HepG2 (cell line): ENCODE results near the gene NPC2. TPM values are rescaled to one million over a fixed set of nuclear protein-coding genes. Genes with fewer than 3 reads are reported as not detected.

Experiments used
- ATAC-seq: fragments of 200-7000 bp; cut with Tn5 transposase; 3 replicates; pipeline ENCODE4 v1.9.1; 2020; ENCODE audit warnings: mild to moderate bottlenecking, moderate library complexity
- BruUV-seq: library from RNA; stranded (reverse); fragments of 400-500 nt; replicated peaks from 2 replicates; lab custom pipeline; 2021; lab: Mats Ljungman, UMichigan
- CTCF ChIA-PET: fragments of 300-600 bp; formaldehyde crosslinking; extraction: SDS; loops from one replicate; lab custom pipeline; 2021; ENCODE audit warnings: low total read pairs, inconsistent platforms, low intra/inter-chr PET ratio; lab: Yijun Ruan, JAX
- POLR2A ChIA-PET: fragments of 350-600 bp; sonication (Branson Sonifier 250); formaldehyde crosslinking; loops from one replicate; lab custom pipeline; 2020; ENCODE audit warnings: antibody characterized with exemption, inconsistent platforms; lab: Yijun Ruan, JAX
- DNase-seq: peaks from one replicate; pipeline ENCODE4 v3.0.0-alpha.2; 2015; ENCODE audit warnings: low spot score
- FAIRE-seq: peaks from 3 replicates; lab custom pipeline; 2011; peaks lifted over from hg19 to GRCh38; lab: Jason Lieb, UNC
- H2AFZ ChIP-seq: one replicate; pipeline ENCODE4 v1.6.1; 2011; ENCODE audit warnings: low read length, inconsistent platforms
- H3K27ac ChIP-seq: fragments of 300-600 bp; 3 replicates; pipeline ENCODE4 v1.8.0; 2011; ENCODE audit warnings: mixed run types, mild to moderate bottlenecking, mixed read lengths, low read length, inconsistent platforms; ENCODE audit not compliant: insufficient read depth; ENCODE audit errors: extremely low read length
- H3K27me3 ChIP-seq, 2 experiments: fragments of 200-600 bp in 1 of 2; 2 replicates in 1 of 2; 3 replicates in 1 of 2; pipeline versions ENCODE4 v1.6.0 to v1.8.0; 2011; ENCODE audit warnings: low read length in 2 of 2, mild to moderate bottlenecking in 2 of 2, moderate library complexity in 2 of 2, inconsistent platforms in 1 of 2; ENCODE audit not compliant: insufficient read depth in 2 of 2, control insufficient read depth in 1 of 2
- H3K36me3 ChIP-seq, 2 experiments: fragments of 200-600 bp in 1 of 2; replicated peaks in 1 of 2; 2 replicates in 1 of 2; 3 replicates in 1 of 2; pipeline versions ENCODE4 v1.5.1 to v1.8.0; 2011; ENCODE audit warnings: low read length in 2 of 2, inconsistent platforms in 1 of 2; ENCODE audit not compliant: insufficient read depth in 2 of 2, control insufficient read depth in 1 of 2
- H3K4me1 ChIP-seq: 2 replicates; pipeline ENCODE4 v1.5.1; 2012; ENCODE audit warnings: low read length, inconsistent platforms; ENCODE audit not compliant: insufficient read depth
- H3K4me2 ChIP-seq: 2 replicates; pipeline ENCODE4 v1.6.0; 2011; ENCODE audit warnings: low read depth, low read length, inconsistent platforms
- H3K4me3 ChIP-seq, 3 experiments: fragments of 200-600 bp in 1 of 3; sonication (generic), shearing (Covaris generic) in 1 of 3; replicated peaks in 1 of 3; 2 replicates each; pipeline ENCODE4 v1.5.1; 2011 to 2016; ENCODE audit warnings: low read length in 3 of 3, inconsistent platforms in 2 of 3, low read depth in 2 of 3, mild to moderate bottlenecking in 2 of 3, control low read depth in 1 of 3, mixed read lengths in 1 of 3; ENCODE audit not compliant: insufficient read depth in 1 of 3
- H3K79me2 ChIP-seq: one replicate; pipeline ENCODE4 v1.6.1; 2011; ENCODE audit warnings: low read length, inconsistent platforms; ENCODE audit not compliant: insufficient read depth
- H3K9ac ChIP-seq: 2 replicates; pipeline ENCODE4 v1.6.0; 2011; ENCODE audit warnings: mild to moderate bottlenecking, low read depth, low read length, inconsistent platforms; ENCODE audit not compliant: insufficient read depth
- H3K9me3 ChIP-seq: 2 replicates; pipeline ENCODE4 v1.5.1; 2012; ENCODE audit warnings: mild to moderate bottlenecking, low read length
- H4K20me1 ChIP-seq: 2 replicates; pipeline ENCODE4 v1.6.0; 2011; ENCODE audit warnings: inconsistent platforms, mild to moderate bottlenecking, low read length, moderate library complexity; ENCODE audit not compliant: insufficient read depth
- MBNL3 ChIP-seq: fragments of 250-450 bp; sonication (Bioruptor Pico); conservative IDR thresholded peaks from 2 replicates; pipeline ENCODE4 v1.8.0; 2022; ENCODE audit warnings: mild to moderate bottlenecking, inconsistent platforms
- YEATS4 ChIP-seq: sonication (generic); formaldehyde crosslinking; IDR thresholded peaks from 2 replicates; pipeline ENCODE4 v1.4.0; 2020; ENCODE audit warnings: missing genetic modification reagents, borderline replicate concordance
- ZNF598 ChIP-seq: sonication (generic); formaldehyde crosslinking; IDR thresholded peaks from 2 replicates; pipeline ENCODE4 v1.5.1; 2020; ENCODE audit warnings: mild to moderate bottlenecking, missing genetic modification reagents, borderline replicate concordance
- ZNF605 ChIP-seq: sonication (generic); formaldehyde crosslinking; IDR thresholded peaks from 2 replicates; pipeline ENCODE4 v1.8.0; 2022; ENCODE audit warnings: mild to moderate bottlenecking, missing genetic modification reagents
- WGBS: methylation state at CpG from one replicate; pipeline ENCODE4 v1.1.6; 2017; ENCODE audit warnings: low lambda C conversion rate; 5-methylcytosine and 5-hydroxymethylcytosine counted together
- in situ Hi-C: cut with HindIII; loops from 2 replicates; pipeline ENCODE4 v1.10.0; 2017; ENCODE audit warnings: low pct_unique_long_range_greater_than_20kb; ENCODE audit not compliant: extremely low pct_ligation_motif_present
- intact Hi-C: fragments of 100-400 bp; cut with micrococcal nuclease; formaldehyde crosslinking; loops from one replicate; pipeline ENCODE4 v1.10.0; 2022; ENCODE audit not compliant: unreplicated experiment
- polyA plus RNA-seq, 8 experiments: library from polyadenylated mRNA; depleted of rRNA in 3 of 8; stranded (reverse) in 7 of 8; unstranded in 1 of 8; fragments of >200 nt; fragmentation: Illumina TruSeq in 4 of 8; extraction: Trizol in 4 of 8; gene quantifications; 2 replicates each; pipeline versions ENCODE4 v1.2.1 to v1.2.3, GENCODE V29; 2011 to 2016; ENCODE audit warnings: low read depth in 4 of 8, missing spikeins in 1 of 8, mixed read lengths in 1 of 8; ENCODE audit not compliant: insufficient read depth in 1 of 8
- total RNA-seq, 5 experiments: library from RNA; depleted of rRNA; stranded (reverse); fragments of >200 nt; fragmentation: Illumina TruSeq; extraction: Trizol; gene quantifications; 2 replicates each; pipeline ENCODE4 v1.2.3, GENCODE V29; 2016; ENCODE audit warnings: low read depth in 1 of 5
- TF ChIP-seq, protein P1 (sequence below): sonication (generic); formaldehyde crosslinking; IDR thresholded peaks from 2 replicates; pipeline ENCODE4 v1.5.0; 2020; ENCODE audit warnings: missing genetic modification reagents
- TF ChIP-seq, protein P2 (sequence below): sonication (generic); formaldehyde crosslinking; IDR thresholded peaks from 2 replicates; pipeline ENCODE4 v1.8.0; 2022; ENCODE audit warnings: mild to moderate bottlenecking, missing genetic modification reagents

NPC2 gene
- total and polyA plus RNA-seq, 2 of the 13 experiments (the other 11 are each of a cell fraction or from before 2014, with no cell fraction given), result 132 to 164 TPM

- TF ChIP-seq, protein P1, sequence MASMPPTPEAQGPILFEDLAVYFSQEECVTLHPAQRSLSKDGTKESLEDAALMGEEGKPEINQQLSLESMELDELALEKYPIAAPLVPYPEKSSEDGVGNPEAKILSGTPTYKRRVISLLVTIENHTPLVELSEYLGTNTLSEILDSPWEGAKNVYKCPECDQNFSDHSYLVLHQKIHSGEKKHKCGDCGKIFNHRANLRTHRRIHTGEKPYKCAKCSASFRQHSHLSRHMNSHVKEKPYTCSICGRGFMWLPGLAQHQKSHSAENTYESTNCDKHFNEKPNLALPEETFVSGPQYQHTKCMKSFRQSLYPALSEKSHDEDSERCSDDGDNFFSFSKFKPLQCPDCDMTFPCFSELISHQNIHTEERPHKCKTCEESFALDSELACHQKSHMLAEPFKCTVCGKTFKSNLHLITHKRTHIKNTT (CRISPR knock-in tag), result no peak
These were observed 29.6 kb upstream of the NPC2 start (continued) for GRCh38 chr14:74522740-74523139.

DNA sequence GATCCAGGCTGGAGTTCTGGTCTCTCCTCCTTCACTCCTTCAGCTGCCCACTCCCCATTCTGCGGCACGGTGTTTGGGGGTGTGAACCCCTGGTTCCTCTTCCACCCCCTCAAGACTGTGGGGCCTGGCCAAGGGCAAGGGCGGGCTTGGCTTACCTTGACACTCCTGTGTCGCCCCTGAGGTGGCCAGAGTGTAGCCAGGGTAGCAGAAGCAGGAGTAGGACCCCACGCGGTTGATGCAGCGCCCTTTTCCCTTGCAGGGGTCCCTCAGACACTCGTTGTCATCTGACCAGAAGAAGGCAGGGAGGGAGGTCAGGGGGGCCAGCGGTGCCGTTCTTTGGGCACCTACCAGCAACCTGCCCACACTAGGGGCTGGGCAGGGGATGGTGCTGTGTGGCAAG lies 28.7 kb upstream of the NPC2 start:
- ChIA-PET POLR2A (no interaction called here), CTCF (no interaction called here)
- 20% methylated on average over 10 of the region's 10 CpGs for WGBS
- ATAC-seq (no peak), DNase-seq (no peak), FAIRE-seq (no peak)
- in situ Hi-C loops (no loop called here), intact Hi-C loops (no loop called here)
- no peak overlapping the region for H3K9ac ChIP-seq
- no peaks in the 10 kb centered on the region for H3K9me3 ChIP-seq
- H2AFZ ChIP-seq, result no peak overlapping the region
- H3K27ac ChIP-seq, result no peak overlapping the region
- no peak overlapping the region for H3K4me2 ChIP-seq
- BruUV-seq, result no TSS peak
- H4K20me1 ChIP-seq, result no peaks in the 10 kb centered on the region
- H3K79me2 ChIP-seq, result no peaks in the 10 kb centered on the region
- no peaks in the 10 kb centered on the region for H3K36me3 ChIP-seq
- H3K4me3 ChIP-seq, result no peak overlapping the region
- peaks cover 2 to 24% of the 10 kb centered on the region in 2 experiments; a peak in 3 of 5 replicates for H3K27me3 ChIP-seq
- TF ChIP-seq MBNL3 (no peak), YEATS4 (no peak), ZNF598 (CRISPR knock-in tag) (no peak), ZNF605 (no peak)
- TF ChIP-seq, protein P2, sequence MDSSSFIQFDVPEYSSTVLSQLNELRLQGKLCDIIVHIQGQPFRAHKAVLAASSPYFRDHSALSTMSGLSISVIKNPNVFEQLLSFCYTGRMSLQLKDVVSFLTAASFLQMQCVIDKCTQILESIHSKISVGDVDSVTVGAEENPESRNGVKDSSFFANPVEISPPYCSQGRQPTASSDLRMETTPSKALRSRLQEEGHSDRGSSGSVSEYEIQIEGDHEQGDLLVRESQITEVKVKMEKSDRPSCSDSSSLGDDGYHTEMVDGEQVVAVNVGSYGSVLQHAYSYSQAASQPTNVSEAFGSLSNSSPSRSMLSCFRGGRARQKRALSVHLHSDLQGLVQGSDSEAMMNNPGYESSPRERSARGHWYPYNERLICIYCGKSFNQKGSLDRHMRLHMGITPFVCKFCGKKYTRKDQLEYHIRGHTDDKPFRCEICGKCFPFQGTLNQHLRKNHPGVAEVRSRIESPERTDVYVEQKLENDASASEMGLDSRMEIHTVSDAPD, result no peak
- peaks cover 7% of the 10 kb centered on the region for H3K4me1 ChIP-seq
